Uterus (tissue), 4 donors: ENCODE data around the gene GPR17. TPM values are rescaled to one million over a fixed set of nuclear protein-coding genes. Genes with fewer than 3 reads are reported as not detected.

Experiments
- DNase-seq, 2 donors: peaks; one replicate each; pipeline ENCODE4 v3.0.0-alpha.2; 2019 to 2020
- H3K27ac ChIP-seq, 2 donors: fragments of 200-600 bp; sonication (generic); 1 replicate in 1 of 2; 2 replicates in 1 of 2; pipeline ENCODE4 v1.5.1; 2016 to 2018
- H3K27me3 ChIP-seq, 2 donors: fragments of 200-600 bp; sonication (generic); one replicate each; pipeline ENCODE4 v1.5.1; 2018 to 2019; ENCODE audit warnings: control low read depth in 1 of 2
- H3K36me3 ChIP-seq, 2 donors: fragments of 200-600 bp; sonication (generic); one replicate each; pipeline ENCODE4 v1.5.1; 2019; ENCODE audit warnings: control low read depth in 1 of 2
- H3K4me1 ChIP-seq, 2 donors: fragments of 200-600 bp; sonication (generic); one replicate each; pipeline ENCODE4 v1.5.1; 2018 to 2019; ENCODE audit warnings: control low read depth in 1 of 2
- H3K4me3 ChIP-seq, 2 donors: fragments of 200-600 bp; sonication (generic); 1 replicate in 1 of 2; 2 replicates in 1 of 2; pipeline ENCODE4 v1.5.1; 2018 to 2019; ENCODE audit warnings: mild to moderate bottlenecking in 1 of 2
- H3K9me3 ChIP-seq, 2 donors: fragments of 200-600 bp; sonication (generic); one replicate each; pipeline ENCODE4 v1.5.1; 2019; ENCODE audit warnings: control low read depth in 1 of 2
- POLR2A ChIP-seq, 2 donors: fragments of 450-650 bp; IDR thresholded peaks; one replicate each; pipeline ENCODE4 v1.6.1; 2016; ENCODE audit warnings: antibody characterized with exemption in 2 of 2, mild to moderate bottlenecking in 1 of 2, moderate library complexity in 1 of 2
- intact Hi-C: fragments of 100-400 bp; cut with DNase I; formaldehyde crosslinking; loops from one replicate; pipeline ENCODE4 v1.15.1; 2023; ENCODE audit warnings: low total_unique reads
- total RNA-seq, 4 donors: library from RNA; depleted of rRNA in 3 of 4; stranded (reverse); fragments of >200 nt in 3 of 4; gene quantifications; one replicate each; pipeline versions ENCODE4 v1.1.0 to v1.2.4, GENCODE V29; 2014 to 2023
- TF ChIP-seq, protein P1 (sequence below), 4 experiments: fragments of 200-600 bp in 2 of 4; fragments of 450-650 bp in 2 of 4; sonication (generic) in 2 of 4; IDR thresholded peaks; one replicate each; pipeline ENCODE4 v1.5.1; 2016 to 2019; ENCODE audit warnings: antibody characterized with exemption in 4 of 4, mild to moderate bottlenecking in 2 of 4, moderate library complexity in 1 of 4
- donor health status: DM: yes; HTN: yes; CAD: no.

GPR17 gene
- total RNA-seq, 4 donors from 2014 or later: 0.41 TPM; not detected in 3

DNA sequence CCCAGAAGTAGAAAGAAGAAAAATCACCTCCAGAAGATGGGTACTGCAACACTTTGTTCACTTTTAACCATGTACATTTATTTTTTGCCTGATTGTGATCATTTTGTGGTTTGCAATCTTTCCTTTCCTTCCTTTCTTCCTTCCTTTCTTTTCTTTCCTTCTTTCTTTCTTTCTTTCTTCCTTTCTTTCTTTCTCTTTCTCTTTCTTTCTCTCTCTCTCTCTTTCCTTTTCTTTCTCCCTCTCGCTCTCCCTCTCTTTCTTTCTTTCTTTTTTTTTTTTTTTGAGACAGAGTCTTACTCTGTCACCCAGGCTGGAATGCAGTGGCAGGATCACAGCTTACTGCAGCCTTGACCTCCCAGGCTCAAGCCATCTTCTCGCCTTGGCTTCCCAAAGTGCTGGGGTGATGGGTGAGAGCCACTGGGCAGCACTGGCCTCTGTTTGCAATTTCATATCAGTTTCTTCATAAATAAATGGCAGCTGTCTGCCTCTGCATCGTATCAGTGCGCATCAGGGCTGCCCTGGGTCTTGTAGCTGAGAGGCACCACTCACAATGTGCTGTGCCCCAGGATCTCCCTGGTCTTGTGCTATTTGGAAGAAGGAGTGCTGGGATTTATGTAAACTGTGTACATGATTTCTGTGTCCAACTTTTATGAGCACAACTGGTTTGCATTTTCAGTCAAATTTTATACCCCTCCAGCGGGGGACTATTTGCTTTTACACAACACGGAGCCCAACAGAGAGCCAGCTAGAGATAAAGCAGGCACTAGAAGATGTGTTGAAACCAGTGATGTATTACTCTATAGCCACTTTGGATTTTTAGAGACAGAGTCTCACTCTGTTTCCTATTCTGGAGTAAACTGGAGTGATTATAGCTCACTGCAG is 36.3 kb downstream of the GPR17 start:
- Histone ChIP-seq H3K4me3 (no peak overlapping the region), H3K4me1 (peaks cover 0 to 15% of the 10 kb centered on the region in 2 donors), H3K27ac (peak overlapping the region; percentile 70 to 76), H3K27me3 (no peaks in the 10 kb centered on the region), H3K36me3 (no peaks in the 10 kb centered on the region), H3K9me3 (no peaks in the 10 kb centered on the region)
- intact Hi-C loops: no loop called here
- TF ChIP-seq, protein P1, sequence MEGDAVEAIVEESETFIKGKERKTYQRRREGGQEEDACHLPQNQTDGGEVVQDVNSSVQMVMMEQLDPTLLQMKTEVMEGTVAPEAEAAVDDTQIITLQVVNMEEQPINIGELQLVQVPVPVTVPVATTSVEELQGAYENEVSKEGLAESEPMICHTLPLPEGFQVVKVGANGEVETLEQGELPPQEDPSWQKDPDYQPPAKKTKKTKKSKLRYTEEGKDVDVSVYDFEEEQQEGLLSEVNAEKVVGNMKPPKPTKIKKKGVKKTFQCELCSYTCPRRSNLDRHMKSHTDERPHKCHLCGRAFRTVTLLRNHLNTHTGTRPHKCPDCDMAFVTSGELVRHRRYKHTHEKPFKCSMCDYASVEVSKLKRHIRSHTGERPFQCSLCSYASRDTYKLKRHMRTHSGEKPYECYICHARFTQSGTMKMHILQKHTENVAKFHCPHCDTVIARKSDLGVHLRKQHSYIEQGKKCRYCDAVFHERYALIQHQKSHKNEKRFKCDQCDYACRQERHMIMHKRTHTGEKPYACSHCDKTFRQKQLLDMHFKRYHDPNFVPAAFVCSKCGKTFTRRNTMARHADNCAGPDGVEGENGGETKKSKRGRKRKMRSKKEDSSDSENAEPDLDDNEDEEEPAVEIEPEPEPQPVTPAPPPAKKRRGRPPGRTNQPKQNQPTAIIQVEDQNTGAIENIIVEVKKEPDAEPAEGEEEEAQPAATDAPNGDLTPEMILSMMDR (IDR thresholded peaks at IDR 0.05): no peak
- TF ChIP-seq POLR2A (IDR thresholded peaks at IDR 0.05): no peak
- no peak for DNase-seq

DNA sequence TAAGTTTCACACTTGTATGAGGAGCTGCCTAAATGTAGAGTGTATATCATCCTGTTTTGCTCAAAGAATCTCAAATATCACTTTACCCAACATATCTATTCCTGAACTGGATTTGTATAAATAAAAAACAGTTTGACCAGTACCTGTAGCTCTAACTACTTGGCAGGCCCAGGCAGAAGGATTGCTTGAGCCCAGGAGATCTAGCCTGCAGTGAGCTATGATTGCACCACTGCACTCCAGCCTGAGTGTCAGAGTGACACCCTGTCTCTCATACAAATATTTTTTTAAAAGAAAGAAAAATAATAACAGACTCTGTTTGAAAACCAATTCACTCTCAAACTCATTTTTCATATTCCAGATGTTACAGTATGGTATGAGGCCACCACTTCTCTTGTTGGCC is 37.1 kb downstream of the GPR17 start:
- no peak for DNase-seq
- peak overlapping the region; percentile 70 to 76 for H3K27ac ChIP-seq

DNA sequence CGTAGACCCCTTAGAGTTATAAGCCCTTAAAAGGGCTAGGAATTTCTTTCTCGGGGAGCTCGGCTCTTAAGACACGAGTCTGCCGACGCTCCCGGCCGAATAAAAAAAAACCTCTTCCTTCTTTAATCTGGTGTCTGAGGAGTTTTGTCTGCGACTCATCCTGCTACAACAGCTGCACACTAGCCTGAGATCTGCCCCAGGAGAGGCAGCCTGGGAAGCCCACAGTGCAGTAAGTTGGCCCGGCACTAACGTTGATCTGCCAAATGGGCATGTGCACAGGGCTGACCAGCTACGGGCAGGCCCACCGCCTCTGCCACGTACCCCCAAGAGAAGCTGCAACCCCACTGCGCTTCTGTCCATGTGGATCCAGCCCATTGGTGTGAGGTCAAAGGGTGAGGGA is 37.8 kb downstream of the GPR17 start:
- no peaks in the 10 kb centered on the region for H3K36me3 ChIP-seq
- no peak overlapping the region for H3K4me3 ChIP-seq
- peak overlapping the region; percentile 70 to 76 for H3K27ac ChIP-seq
- DNase-seq: no peak
- no peaks in the 10 kb centered on the region for H3K9me3 ChIP-seq
- peaks cover 0 to 15% of the 10 kb centered on the region in 2 donors for H3K4me1 ChIP-seq
- TF ChIP-seq, protein P1 (IDR thresholded peaks at IDR 0.05): no peak
- no peak for TF ChIP-seq POLR2A (IDR thresholded peaks at IDR 0.05)
- no peaks in the 10 kb centered on the region for H3K27me3 ChIP-seq
- intact Hi-C loops: no loop called here

More for the DNA sequence above, 37.1 kb downstream of the GPR17 start:
- no peak overlapping the region for H3K4me3 ChIP-seq
- H3K36me3 ChIP-seq: no peaks in the 10 kb centered on the region
- intact Hi-C loops: no loop called here
- H3K27me3 ChIP-seq: no peaks in the 10 kb centered on the region
- no peaks in the 10 kb centered on the region for H3K9me3 ChIP-seq
- H3K4me1 ChIP-seq: peaks cover 0 to 15% of the 10 kb centered on the region in 2 donors
- no peak for TF ChIP-seq POLR2A (IDR thresholded peaks at IDR 0.05)
- TF ChIP-seq, protein P1 (IDR thresholded peaks at IDR 0.05): no peak

GRCh38 chr2:127685410-127686080 is 39.6 kb downstream of the GPR17 start:
- H3K4me1 ChIP-seq: peaks cover 0 to 15% of the 10 kb centered on the region in 2 donors
- peak overlapping the region in 1 of 2 donors; percentile 21 for H3K27ac ChIP-seq

More at GRCh38 chr2:127685410-127686080, 39.6 kb downstream of the GPR17 start:
- Histone ChIP-seq H3K27me3 (no peaks in the 10 kb centered on the region), H3K36me3 (no peaks in the 10 kb centered on the region), H3K4me3 (no peak overlapping the region), H3K9me3 (no peaks in the 10 kb centered on the region)
- no peak for DNase-seq
- intact Hi-C loops: no loop called here
- no peak for TF ChIP-seq POLR2A (IDR thresholded peaks at IDR 0.05)
- TF ChIP-seq, protein P1 (IDR thresholded peaks at IDR 0.05): no peak
